Karpas-422 (cell line): ENCODE measurements around the gene PID1. TPM values are rescaled to one million over a fixed set of nuclear protein-coding genes. Genes with fewer than 3 reads are reported as not detected.

ENCODE experiments used
- DNase-seq: peaks from one replicate; pipeline ENCODE4 v3.0.0-alpha.2; 2015
- H2AFZ ChIP-seq: fragments of 200-600 bp; sonication (generic); 2 replicates; pipeline ENCODE4 v1.6.1; 2014; ENCODE audit warnings: antibody characterized with exemption, low read length, mixed read lengths
- H3K27ac ChIP-seq: fragments of 200-600 bp; sonication (generic); 2 replicates; pipeline ENCODE4 v1.5.1; 2014; ENCODE audit warnings: mild to moderate bottlenecking, low read length, moderate library complexity
- H3K27me3 ChIP-seq: fragments of 200-600 bp; sonication (generic); 2 replicates; pipeline ENCODE4 v1.6.1; 2014; ENCODE audit warnings: low read length, mixed read lengths
- H3K36me3 ChIP-seq: fragments of 200-600 bp; sonication (generic); 2 replicates; pipeline ENCODE4 v1.6.1; 2014; ENCODE audit warnings: low read length, mixed read lengths; ENCODE audit not compliant: insufficient read depth
- H3K4me1 ChIP-seq: fragments of 200-600 bp; sonication (generic); 2 replicates; pipeline ENCODE4 v1.6.1; 2014; ENCODE audit warnings: mild to moderate bottlenecking, low read length, mixed read lengths
- H3K4me2 ChIP-seq: fragments of 200-600 bp; sonication (generic); 2 replicates; pipeline ENCODE4 v1.6.1; 2014; ENCODE audit warnings: low read length, low read depth, mild to moderate bottlenecking; ENCODE audit not compliant: poor library complexity, severe bottlenecking
- H3K4me3 ChIP-seq: fragments of 200-600 bp; sonication (generic); 2 replicates; pipeline ENCODE4 v1.5.1; 2014; ENCODE audit warnings: mild to moderate bottlenecking, antibody characterized with exemption, low read length, mixed read lengths
- H3K79me2 ChIP-seq: fragments of 200-600 bp; sonication (generic); 2 replicates; pipeline ENCODE4 v1.6.1; 2014; ENCODE audit warnings: mild to moderate bottlenecking, low read length, mixed read lengths
- H3K9ac ChIP-seq: fragments of 200-600 bp; sonication (generic); 2 replicates; pipeline ENCODE4 v1.6.0; 2014; ENCODE audit warnings: low read length
- H3K9me2 ChIP-seq: fragments of 200-600 bp; sonication (generic), shearing (Covaris generic); replicated peaks from 2 replicates; pipeline ENCODE4 v1.6.0; 2014; ENCODE audit warnings: mild to moderate bottlenecking, low read length, moderate library complexity; ENCODE audit not compliant: insufficient read depth
- H3K9me3 ChIP-seq: fragments of 300-700, 200-600 bp; sonication (generic); 2 replicates; pipeline ENCODE4 v1.6.1; 2014; ENCODE audit warnings: low read length, mixed read lengths
- H4K20me1 ChIP-seq: fragments of 200-600 bp; sonication (generic); 2 replicates; pipeline ENCODE4 v1.6.1; 2014; ENCODE audit warnings: mild to moderate bottlenecking, antibody characterized with exemption, low read length, low read depth; ENCODE audit not compliant: insufficient read depth
- total RNA-seq: library from RNA; depleted of rRNA; stranded (reverse); fragments of >200 nt; shearing (Covaris generic); gene quantifications from 2 replicates; pipeline ENCODE4 v1.2.3, GENCODE V29; 2014; ENCODE audit warnings: low replicate concordance

The PID1 gene
- total RNA-seq, 1 experiment from 2014 or later, result not detected

GRCh38 chr2:229269941-229270340 is 1.1 kb downstream of the PID1 start:
- Histone ChIP-seq H3K9me3 (no peaks in the 10 kb centered on the region), H3K9me2 (no peaks in the 10 kb centered on the region), H3K9ac (no peak overlapping the region), H2AFZ (no peak overlapping the region), H3K27me3 (no peaks in the 10 kb centered on the region), H4K20me1 (no peaks in the 10 kb centered on the region), H3K4me2 (no peak overlapping the region), H3K4me1 (peaks cover 5% of the 10 kb centered on the region; the same call in 1 of the 2 replicates), H3K36me3 (no peaks in the 10 kb centered on the region), H3K27ac (no peak overlapping the region), H3K79me2 (no peaks in the 10 kb centered on the region), H3K4me3 (no peak overlapping the region)
- no peak for DNase-seq

DNA sequence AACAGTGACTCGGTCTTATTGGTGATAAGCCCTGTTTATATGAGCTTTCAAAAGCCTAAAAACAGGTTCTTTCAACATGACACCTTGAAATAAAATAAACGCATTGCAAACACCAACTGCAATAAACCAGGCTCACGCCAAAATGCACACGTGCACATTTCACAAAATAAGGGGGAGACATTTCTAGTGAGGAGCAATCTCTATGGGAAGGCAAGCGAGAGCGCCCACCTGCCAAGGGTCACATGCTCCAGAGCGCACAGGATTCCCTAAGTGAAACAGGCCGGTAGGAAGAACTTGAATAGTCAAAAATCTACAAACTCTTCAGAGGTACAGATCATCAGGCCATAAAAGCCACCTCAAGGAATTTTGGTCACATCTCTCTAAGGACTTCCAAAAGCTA is 1.9 kb downstream of the PID1 start:
- Histone ChIP-seq H3K9me3 (no peaks in the 10 kb centered on the region), H3K27me3 (no peaks in the 10 kb centered on the region), H3K4me3 (no peak overlapping the region), H3K4me2 (no peak overlapping the region), H3K79me2 (no peaks in the 10 kb centered on the region), H3K36me3 (no peaks in the 10 kb centered on the region), H4K20me1 (no peaks in the 10 kb centered on the region), H3K4me1 (peaks cover 5% of the 10 kb centered on the region; the same call in 1 of the 2 replicates), H3K9ac (no peak overlapping the region), H2AFZ (no peak overlapping the region), H3K27ac (no peak overlapping the region), H3K9me2 (no peaks in the 10 kb centered on the region)
- DNase-seq, result no peak

GRCh38 chr2:229268626-229269025 is 2.5 kb downstream of the PID1 start:
- no peak overlapping the region for H3K27ac ChIP-seq
- no peak overlapping the region for H3K9ac ChIP-seq
- no peaks in the 10 kb centered on the region for H3K79me2 ChIP-seq
- no peaks in the 10 kb centered on the region for H4K20me1 ChIP-seq
- H3K9me2 ChIP-seq, result no peaks in the 10 kb centered on the region
- H3K36me3 ChIP-seq, result no peaks in the 10 kb centered on the region
- no peak overlapping the region for H2AFZ ChIP-seq
- no peak overlapping the region for H3K4me2 ChIP-seq
- peaks cover 1% of the 10 kb centered on the region; the same call in 1 of the 2 replicates for H3K4me1 ChIP-seq
- no peak overlapping the region for H3K4me3 ChIP-seq
- H3K27me3 ChIP-seq, result no peaks in the 10 kb centered on the region
- H3K9me3 ChIP-seq, result no peaks in the 10 kb centered on the region
- DNase-seq, result no peak

DNA sequence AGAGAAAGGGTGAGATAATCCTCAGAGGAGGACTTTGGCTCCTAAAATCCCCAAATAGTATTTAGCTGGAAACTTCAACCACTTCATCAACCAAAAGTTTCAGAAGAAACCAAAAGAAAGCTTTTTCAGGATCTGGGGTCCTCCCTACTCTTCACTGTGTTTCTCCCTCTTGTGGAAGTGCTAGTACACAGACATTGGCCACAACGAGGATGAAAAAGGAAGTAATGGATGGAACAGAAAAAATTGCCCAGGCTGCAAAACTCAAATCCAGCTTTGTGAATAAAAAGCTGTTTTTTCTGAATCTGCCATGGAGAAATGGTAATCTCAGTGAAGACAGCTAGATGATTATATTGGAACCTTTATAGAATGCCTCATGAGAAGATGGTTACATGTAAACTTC is 4.0 kb downstream of the PID1 start:
- Histone ChIP-seq H4K20me1 (no peaks in the 10 kb centered on the region), H3K79me2 (no peaks in the 10 kb centered on the region), H3K27me3 (no peaks in the 10 kb centered on the region), H3K9me2 (no peaks in the 10 kb centered on the region), H3K4me3 (no peak overlapping the region), H3K9ac (no peak overlapping the region), H3K27ac (no peak overlapping the region), H3K4me2 (no peak overlapping the region), H3K9me3 (no peaks in the 10 kb centered on the region), H3K36me3 (no peaks in the 10 kb centered on the region), H2AFZ (no peak overlapping the region), H3K4me1 (no peaks in the 10 kb centered on the region)
- no peak for DNase-seq

GRCh38 chr2:229265727-229266126 is 5.4 kb downstream of the PID1 start:
- Histone ChIP-seq H3K79me2 (no peaks in the 10 kb centered on the region), H3K4me1 (no peaks in the 10 kb centered on the region), H3K27me3 (no peaks in the 10 kb centered on the region), H4K20me1 (no peaks in the 10 kb centered on the region), H3K9me2 (no peaks in the 10 kb centered on the region), H3K27ac (no peak overlapping the region), H3K4me3 (no peak overlapping the region), H3K36me3 (no peaks in the 10 kb centered on the region), H3K4me2 (no peak overlapping the region), H3K9me3 (no peaks in the 10 kb centered on the region), H3K9ac (no peak overlapping the region), H2AFZ (no peak overlapping the region)
- no peak for DNase-seq

DNA sequence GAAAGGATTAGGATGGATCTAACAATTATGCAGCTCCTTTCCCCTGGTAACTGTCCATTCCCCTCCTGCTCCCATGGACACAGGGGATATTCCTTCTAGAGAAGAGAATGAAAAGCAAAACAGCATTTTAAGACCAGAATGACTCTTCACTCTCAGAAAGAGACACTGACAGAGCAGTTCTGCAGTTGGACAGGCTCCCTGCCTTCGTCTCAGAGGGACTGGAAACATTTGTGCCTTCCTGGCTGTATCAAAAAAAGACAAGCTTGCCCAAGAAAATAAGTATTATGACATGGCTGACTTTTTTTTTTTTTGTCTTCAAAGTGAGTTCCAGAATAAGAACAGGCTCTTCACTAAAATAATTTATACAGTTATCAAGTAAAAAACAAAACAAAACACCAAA is 9.5 kb downstream of the PID1 start:
- H3K27ac ChIP-seq, result no peak overlapping the region
- no peak overlapping the region for H2AFZ ChIP-seq
- no peak for DNase-seq
- H3K4me3 ChIP-seq, result no peak overlapping the region
- H3K9me2 ChIP-seq, result no peaks in the 10 kb centered on the region
- no peaks in the 10 kb centered on the region for H3K9me3 ChIP-seq
- no peaks in the 10 kb centered on the region for H3K36me3 ChIP-seq
- H3K4me1 ChIP-seq, result no peaks in the 10 kb centered on the region
- no peaks in the 10 kb centered on the region for H3K79me2 ChIP-seq
- H3K9ac ChIP-seq, result no peak overlapping the region
- H4K20me1 ChIP-seq, result no peaks in the 10 kb centered on the region
- no peak overlapping the region for H3K4me2 ChIP-seq
- H3K27me3 ChIP-seq, result no peaks in the 10 kb centered on the region

DNA sequence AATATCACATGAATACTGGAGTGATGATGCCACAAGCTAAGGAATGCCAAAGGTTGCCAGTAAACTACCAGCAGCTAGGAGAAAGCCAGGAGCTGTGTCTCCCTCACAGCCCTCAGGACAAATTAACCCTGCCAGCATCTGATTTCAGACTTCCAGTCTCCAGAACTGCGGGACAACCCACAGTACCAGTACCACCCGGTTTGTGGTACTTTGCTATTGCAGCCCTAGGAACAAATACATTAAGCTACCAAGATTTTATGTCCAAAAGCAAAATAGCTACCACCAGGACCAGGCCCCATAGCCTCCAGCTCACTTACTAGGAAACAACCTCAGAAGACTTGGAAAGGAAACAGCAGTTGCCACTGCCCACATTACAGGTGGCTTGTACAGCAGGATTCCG is 10.0 kb downstream of the PID1 start:
- Histone ChIP-seq H3K79me2 (no peaks in the 10 kb centered on the region), H3K4me2 (no peak overlapping the region), H3K9me2 (no peaks in the 10 kb centered on the region), H3K4me1 (no peaks in the 10 kb centered on the region), H3K9me3 (no peaks in the 10 kb centered on the region), H3K4me3 (no peak overlapping the region), H3K36me3 (no peaks in the 10 kb centered on the region), H3K27ac (no peak overlapping the region), H4K20me1 (no peaks in the 10 kb centered on the region), H3K9ac (no peak overlapping the region), H3K27me3 (no peaks in the 10 kb centered on the region), H2AFZ (no peak overlapping the region)
- no peak for DNase-seq

DNA sequence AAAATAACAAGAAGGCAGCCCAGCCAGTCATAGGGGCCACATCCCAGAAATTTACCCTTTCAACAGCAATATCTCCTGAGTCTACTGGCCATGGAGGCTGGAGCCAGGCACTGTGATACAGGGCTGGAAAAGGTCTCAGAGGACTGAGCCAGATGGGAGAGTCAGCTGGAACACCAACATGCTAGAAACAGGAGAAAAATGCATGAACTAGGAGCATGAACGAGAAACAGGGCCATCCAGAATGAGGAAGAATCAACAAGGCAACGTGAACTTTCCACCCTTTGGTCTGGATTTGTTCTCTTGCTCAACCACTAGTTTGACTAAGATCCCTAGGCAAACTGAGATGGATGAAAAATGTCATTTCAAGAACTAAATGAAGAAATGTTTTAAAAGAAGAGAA is 13.1 kb downstream of the PID1 start:
- no peaks in the 10 kb centered on the region for H3K9me2 ChIP-seq
- H3K27ac ChIP-seq, result no peak overlapping the region
- no peak overlapping the region for H3K4me3 ChIP-seq
- H2AFZ ChIP-seq, result no peak overlapping the region
- H3K4me1 ChIP-seq, result no peaks in the 10 kb centered on the region
- H3K9ac ChIP-seq, result no peak overlapping the region
- H3K27me3 ChIP-seq, result no peaks in the 10 kb centered on the region
- H3K36me3 ChIP-seq, result no peaks in the 10 kb centered on the region
- no peaks in the 10 kb centered on the region for H3K79me2 ChIP-seq
- H3K9me3 ChIP-seq, result no peaks in the 10 kb centered on the region
- H4K20me1 ChIP-seq, result no peaks in the 10 kb centered on the region
- no peak for DNase-seq
- H3K4me2 ChIP-seq, result no peak overlapping the region

DNA sequence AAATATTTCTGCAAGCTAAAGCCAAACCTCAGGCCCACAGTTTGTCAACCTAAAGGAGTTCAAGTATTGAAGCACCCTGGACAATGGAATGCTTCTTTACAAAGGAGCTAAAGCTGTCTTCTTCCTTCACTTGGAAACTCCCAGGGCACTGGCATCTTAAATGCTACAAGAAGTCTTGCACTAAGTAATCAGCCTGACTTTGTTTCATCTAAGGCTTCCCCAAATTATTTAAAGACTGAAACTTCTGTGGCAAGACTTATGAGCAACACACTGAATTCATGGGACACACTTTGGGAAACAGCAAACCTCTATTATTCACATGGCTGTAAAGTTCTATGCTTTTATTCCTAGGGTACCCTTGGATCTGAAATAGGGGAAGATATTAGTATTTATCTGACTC is 14.7 kb downstream of the PID1 start:
- no peak overlapping the region for H2AFZ ChIP-seq
- no peaks in the 10 kb centered on the region for H3K27me3 ChIP-seq
- H3K9ac ChIP-seq, result no peak overlapping the region
- no peaks in the 10 kb centered on the region for H3K79me2 ChIP-seq
- H3K36me3 ChIP-seq, result no peaks in the 10 kb centered on the region
- H3K9me2 ChIP-seq, result no peaks in the 10 kb centered on the region
- DNase-seq, result no peak
- H3K4me3 ChIP-seq, result no peak overlapping the region
- H3K9me3 ChIP-seq, result no peaks in the 10 kb centered on the region
- no peak overlapping the region for H3K27ac ChIP-seq
- no peaks in the 10 kb centered on the region for H4K20me1 ChIP-seq
- no peak overlapping the region for H3K4me2 ChIP-seq
- no peaks in the 10 kb centered on the region for H3K4me1 ChIP-seq
